ENCODE results near the gene ALK.

DNA sequence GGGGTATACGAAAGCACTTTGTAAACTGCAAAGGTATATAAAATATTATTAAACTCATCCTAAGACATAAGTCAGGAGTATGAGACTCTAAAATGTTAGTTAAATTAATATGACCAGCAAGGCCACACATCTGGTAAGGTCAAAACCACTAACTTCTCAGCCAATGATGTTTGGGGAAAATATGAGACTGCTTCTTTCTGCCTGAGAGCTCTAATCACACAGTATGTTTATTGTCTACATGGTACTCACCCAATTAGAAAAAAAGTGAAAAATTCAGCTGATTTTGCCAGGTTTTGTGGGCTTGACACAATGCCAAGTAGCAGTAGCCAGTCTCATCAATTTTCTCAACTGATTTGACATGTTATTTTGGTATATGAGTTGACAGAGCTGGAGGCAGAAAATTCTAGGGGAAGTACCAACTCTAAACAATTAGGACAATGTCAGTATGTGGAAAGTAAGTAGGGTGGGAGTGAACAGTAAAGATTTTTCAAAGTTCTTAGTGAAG lies 87.3 kb downstream of the ALK start:
- TF ChIP-seq, protein P1, sequence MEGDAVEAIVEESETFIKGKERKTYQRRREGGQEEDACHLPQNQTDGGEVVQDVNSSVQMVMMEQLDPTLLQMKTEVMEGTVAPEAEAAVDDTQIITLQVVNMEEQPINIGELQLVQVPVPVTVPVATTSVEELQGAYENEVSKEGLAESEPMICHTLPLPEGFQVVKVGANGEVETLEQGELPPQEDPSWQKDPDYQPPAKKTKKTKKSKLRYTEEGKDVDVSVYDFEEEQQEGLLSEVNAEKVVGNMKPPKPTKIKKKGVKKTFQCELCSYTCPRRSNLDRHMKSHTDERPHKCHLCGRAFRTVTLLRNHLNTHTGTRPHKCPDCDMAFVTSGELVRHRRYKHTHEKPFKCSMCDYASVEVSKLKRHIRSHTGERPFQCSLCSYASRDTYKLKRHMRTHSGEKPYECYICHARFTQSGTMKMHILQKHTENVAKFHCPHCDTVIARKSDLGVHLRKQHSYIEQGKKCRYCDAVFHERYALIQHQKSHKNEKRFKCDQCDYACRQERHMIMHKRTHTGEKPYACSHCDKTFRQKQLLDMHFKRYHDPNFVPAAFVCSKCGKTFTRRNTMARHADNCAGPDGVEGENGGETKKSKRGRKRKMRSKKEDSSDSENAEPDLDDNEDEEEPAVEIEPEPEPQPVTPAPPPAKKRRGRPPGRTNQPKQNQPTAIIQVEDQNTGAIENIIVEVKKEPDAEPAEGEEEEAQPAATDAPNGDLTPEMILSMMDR (IDR thresholded peaks at IDR 0.05), result no peak
- TF ChIP-seq POLR2A (IDR thresholded peaks at IDR 0.05), result no peak
